Measurements from ENCODE around the gene EVA1C.
"Not testable (repeated sequence)": the region's sequence is repeated elsewhere in the genome, so short reads cannot be mapped to it uniquely, and the experiment has no call there.

EVA1C gene

GRCh38 chr21:32507342-32507919 is 94.9 kb downstream of the EVA1C start:
- TF ChIP-seq, protein P1, sequence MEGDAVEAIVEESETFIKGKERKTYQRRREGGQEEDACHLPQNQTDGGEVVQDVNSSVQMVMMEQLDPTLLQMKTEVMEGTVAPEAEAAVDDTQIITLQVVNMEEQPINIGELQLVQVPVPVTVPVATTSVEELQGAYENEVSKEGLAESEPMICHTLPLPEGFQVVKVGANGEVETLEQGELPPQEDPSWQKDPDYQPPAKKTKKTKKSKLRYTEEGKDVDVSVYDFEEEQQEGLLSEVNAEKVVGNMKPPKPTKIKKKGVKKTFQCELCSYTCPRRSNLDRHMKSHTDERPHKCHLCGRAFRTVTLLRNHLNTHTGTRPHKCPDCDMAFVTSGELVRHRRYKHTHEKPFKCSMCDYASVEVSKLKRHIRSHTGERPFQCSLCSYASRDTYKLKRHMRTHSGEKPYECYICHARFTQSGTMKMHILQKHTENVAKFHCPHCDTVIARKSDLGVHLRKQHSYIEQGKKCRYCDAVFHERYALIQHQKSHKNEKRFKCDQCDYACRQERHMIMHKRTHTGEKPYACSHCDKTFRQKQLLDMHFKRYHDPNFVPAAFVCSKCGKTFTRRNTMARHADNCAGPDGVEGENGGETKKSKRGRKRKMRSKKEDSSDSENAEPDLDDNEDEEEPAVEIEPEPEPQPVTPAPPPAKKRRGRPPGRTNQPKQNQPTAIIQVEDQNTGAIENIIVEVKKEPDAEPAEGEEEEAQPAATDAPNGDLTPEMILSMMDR (IDR thresholded peaks at IDR 0.05; ENCODE audit: low read depth, low read length) = no peak
- Histone ChIP-seq H3K9me3 (ENCODE audit: severe bottlenecking) (no peaks in the 10 kb centered on the region), H3K36me3 (no peaks in the 10 kb centered on the region), H3K4me3 (ENCODE audit: low read depth, low read length) (no peak overlapping the region), H3K27me3 (ENCODE audit: insufficient read depth, low read depth, severe bottlenecking) (no peaks in the 10 kb centered on the region), H3K27ac (no peak overlapping the region)
- DNase-seq = no peak

DNA sequence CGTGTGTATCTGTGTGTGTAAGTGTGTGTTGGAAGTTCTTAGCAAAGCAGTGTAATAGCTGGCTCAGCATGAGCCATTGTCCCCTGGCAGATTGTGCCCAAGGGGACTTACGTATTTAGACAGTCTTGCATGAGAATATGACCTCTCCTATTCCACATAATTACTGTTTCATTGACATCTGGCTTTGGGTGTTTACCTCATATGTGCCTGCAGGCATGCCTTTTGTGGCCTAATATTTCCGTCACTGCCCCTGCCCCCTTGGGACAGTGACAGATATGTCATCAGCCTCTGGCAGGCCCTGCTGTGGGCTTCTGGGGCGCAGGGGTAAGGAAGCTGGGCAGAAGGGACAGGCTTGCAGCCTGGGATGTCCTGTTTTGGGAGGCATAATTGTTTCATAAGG is 95.5 kb downstream of the EVA1C start:
- not testable (repeated sequence) for H3K27ac ChIP-seq; H3K36me3 ChIP-seq; H3K9me3 ChIP-seq (ENCODE audit: severe bottlenecking); DNase-seq; H3K4me3 ChIP-seq (ENCODE audit: low read depth, low read length); H3K27me3 ChIP-seq (ENCODE audit: insufficient read depth, low read depth, severe bottlenecking)

GRCh38 chr21:32508558-32508957 is 96.1 kb downstream of the EVA1C start:
- TF ChIP-seq, protein P1 (IDR thresholded peaks at IDR 0.05; ENCODE audit: low read depth, low read length) = no peak
- Histone ChIP-seq H3K27me3 (ENCODE audit: insufficient read depth, low read depth, severe bottlenecking) (no peaks in the 10 kb centered on the region), H3K9me3 (ENCODE audit: severe bottlenecking) (no peaks in the 10 kb centered on the region), H3K36me3 (no peaks in the 10 kb centered on the region), H3K27ac (no peak overlapping the region), H3K4me3 (ENCODE audit: low read depth, low read length) (no peak overlapping the region)
- no peak for DNase-seq

- not testable (repeated sequence) for H3K27ac ChIP-seq; H3K4me3 ChIP-seq (ENCODE audit: low read depth, low read length); H3K36me3 ChIP-seq
Observed at GRCh38 chr21:32508975-32509374, 96.5 kb downstream of the EVA1C start.

DNA sequence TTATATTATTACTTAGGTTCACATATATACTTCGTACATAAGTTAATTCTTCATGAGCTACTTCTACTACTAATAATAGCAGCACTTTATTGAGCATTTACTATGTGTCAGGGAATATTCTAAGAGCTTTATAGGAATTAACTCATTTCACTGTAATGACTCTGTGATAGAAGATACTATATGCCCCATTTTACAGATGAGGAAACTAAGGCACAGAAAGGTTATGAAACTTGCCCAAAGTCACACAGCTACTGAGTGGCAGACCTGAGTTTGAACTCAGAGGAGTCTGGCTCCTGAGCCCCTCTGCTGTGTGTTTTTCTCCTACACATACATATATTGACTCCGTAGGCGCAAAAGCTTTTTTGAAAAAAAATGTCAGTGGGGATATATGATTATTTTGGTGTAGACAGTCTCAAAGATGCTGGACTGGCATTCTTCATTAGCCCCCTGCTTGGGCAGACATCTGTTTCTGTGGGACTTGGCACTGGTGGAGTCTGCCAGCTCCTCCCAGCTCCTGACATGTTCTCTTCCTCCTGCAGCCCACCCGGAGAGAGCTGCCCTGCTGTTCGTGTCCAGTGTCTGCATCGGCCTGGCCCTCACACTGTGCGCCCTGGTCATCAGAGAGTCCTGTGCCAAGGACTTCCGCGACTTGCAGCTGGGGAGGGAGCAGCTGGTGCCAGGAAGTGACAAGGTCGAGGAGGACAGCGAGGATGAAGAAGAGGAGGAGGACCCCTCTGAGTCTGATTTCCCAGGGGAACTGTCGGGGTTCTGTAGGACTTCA is 102.0 kb downstream of the EVA1C start:
- H3K36me3 ChIP-seq = no peaks in the 10 kb centered on the region
- no peaks in the 10 kb centered on the region for H3K27me3 ChIP-seq (ENCODE audit: insufficient read depth, low read depth, severe bottlenecking)
- H3K4me3 ChIP-seq (ENCODE audit: low read depth, low read length) = no peak overlapping the region
- no peaks in the 10 kb centered on the region for H3K9me3 ChIP-seq (ENCODE audit: severe bottlenecking)
- TF ChIP-seq, protein P1 (IDR thresholded peaks at IDR 0.05; ENCODE audit: low read depth, low read length) = no peak
- no peak for DNase-seq
- H3K27ac ChIP-seq = no peak overlapping the region

More at GRCh38 chr21:32508975-32509374, 96.5 kb downstream of the EVA1C start:
- not testable (repeated sequence) for H3K9me3 ChIP-seq (ENCODE audit: severe bottlenecking); DNase-seq; H3K27me3 ChIP-seq (ENCODE audit: insufficient read depth, low read depth, severe bottlenecking)

- H3K36me3 ChIP-seq = no peaks in the 10 kb centered on the region
- DNase-seq = no peak
- no peak overlapping the region for H3K27ac ChIP-seq
- no peaks in the 10 kb centered on the region for H3K27me3 ChIP-seq (ENCODE audit: insufficient read depth, low read depth, severe bottlenecking)
- no peaks in the 10 kb centered on the region for H3K9me3 ChIP-seq (ENCODE audit: severe bottlenecking)
- no peak overlapping the region for H3K4me3 ChIP-seq (ENCODE audit: low read depth, low read length)
- TF ChIP-seq, protein P1 (IDR thresholded peaks at IDR 0.05; ENCODE audit: low read depth, low read length) = no peak
Observed at GRCh38 chr21:32515874-32516273, 103.4 kb downstream of the EVA1C start.
